Tracheal epithelial cell (primary cell): ENCODE results near the gene MYO1E. TPM values are rescaled to one million over a fixed set of nuclear protein-coding genes. Genes with fewer than 3 reads are reported as not detected.

Experiments
- total RNA-seq: library from RNA; depleted of rRNA; stranded (reverse); fragments of >200 nt; gene quantifications from 2 replicates; pipeline ENCODE4 v1.2.1, GENCODE V29; 2014

MYO1E gene
- 101 and 359 TPM in 2 replicates for total RNA-seq

GRCh38 chr15:59372352-59373211 is at the start of gene MYO1E:
Gene MYO1E (minus strand): TSS chr15:59372871. CDS start chr15:59372500, 371 bp downstream.

GRCh38 chr15:59206623-59207183 is 166.0 kb downstream of the MYO1E start, which contains the start of gene LDHAL6B:
Gene LDHAL6B (plus strand): TSS chr15:59206843. CDS start chr15:59206941, 98 bp downstream.

GRCh38 chr15:59104912-59105732 is 267.5 kb downstream of the MYO1E start, which contains the start of gene CCNB2:
Gene CCNB2 (plus strand): TSS chr15:59105146. CDS start chr15:59105269, 123 bp downstream.

Other genes with a start within 250 kb of the MYO1E start
- not detected in 2 replicates for gene LDHAL6B, start 166.0 kb downstream of the MYO1E start, total RNA-seq
- gene FAM81A, start 65.3 kb upstream of the MYO1E start, total RNA-seq: 0.21 and 0.72 TPM in 2 replicates
- gene GCNT3, start 238.9 kb upstream of the MYO1E start, total RNA-seq: 5.3 and 10.4 TPM in 2 replicates